ENCODE data around the gene WDR91. TPM values are rescaled to one million over a fixed set of nuclear protein-coding genes. Genes with fewer than 3 reads are reported as not detected.

The WDR91 gene
- total and polyA plus RNA-seq, 8 donors = 22.9 to 67.6 (median 49.5) TPM

- peaks cover 0 to 1% of the 10 kb centered on the region in 2 donors for H3K9me3 ChIP-seq
- H3K36me3 ChIP-seq = peaks cover 0 to 95% of the 10 kb centered on the region in 2 donors
- no peak overlapping the region for H3K27ac ChIP-seq
- ATAC-seq = no peak
- intact Hi-C loops (cut with DNase I) = no loop called here
- DNase-seq = no peak
- no peaks in the 10 kb centered on the region for H3K27me3 ChIP-seq
- no peak for TF ChIP-seq CTCF (IDR thresholded peaks at IDR 0.05)
- H3K4me3 ChIP-seq = no peak overlapping the region
- no peaks in the 10 kb centered on the region for H3K4me1 ChIP-seq
Measured at GRCh38 chr7:135189221-135189662, 22.1 kb downstream of the WDR91 start.

DNA sequence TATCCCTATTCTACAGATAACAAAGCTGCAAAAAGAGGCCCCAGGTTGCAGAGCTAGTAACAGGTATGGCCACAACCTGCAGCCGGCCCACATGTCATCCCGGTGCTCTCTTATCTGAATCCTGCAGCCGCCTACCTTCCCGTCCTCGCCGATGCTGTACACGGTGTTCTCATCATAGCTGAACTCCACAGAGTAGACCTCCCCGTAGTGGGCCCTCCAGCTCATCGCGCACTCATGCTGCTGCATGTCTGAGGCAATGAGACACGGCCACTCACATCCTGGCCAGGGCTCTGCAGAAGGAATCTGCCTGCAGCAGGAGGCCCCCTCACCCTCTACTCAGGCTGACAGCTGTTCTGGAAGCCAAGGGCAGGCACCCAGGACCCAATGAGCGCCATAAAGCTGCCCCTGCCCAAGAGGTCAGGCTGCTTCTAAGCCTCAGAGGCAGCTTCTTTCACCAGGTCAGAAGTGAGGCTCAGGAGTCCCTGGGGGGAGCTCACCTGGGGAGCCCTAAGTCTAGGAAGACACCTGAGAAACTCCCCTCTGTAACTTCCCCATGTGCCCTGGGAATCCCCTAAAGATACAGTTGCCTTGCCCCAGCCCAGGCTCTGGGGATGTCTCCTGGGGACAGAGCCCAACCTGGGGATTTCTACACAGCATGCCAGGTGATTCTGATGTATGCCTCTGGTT lies 22.9 kb downstream of the WDR91 start:
- Histone ChIP-seq H3K36me3 (peaks cover 0 to 95% of the 10 kb centered on the region in 2 donors), H3K4me1 (no peaks in the 10 kb centered on the region), H3K27me3 (no peaks in the 10 kb centered on the region), H3K27ac (no peak overlapping the region), H3K4me3 (no peak overlapping the region), H3K9me3 (peaks cover 0 to 8% of the 10 kb centered on the region in 2 donors)
- intact Hi-C loops (cut with DNase I) = no loop called here
- DNase-seq = no peak
- no peak for ATAC-seq
- no peak for TF ChIP-seq CTCF (IDR thresholded peaks at IDR 0.05)

- no peaks in the 10 kb centered on the region for H3K27me3 ChIP-seq
- peaks cover 0 to 95% of the 10 kb centered on the region in 2 donors for H3K36me3 ChIP-seq
- TF ChIP-seq CTCF (IDR thresholded peaks at IDR 0.05) = no peak
- no peak overlapping the region for H3K27ac ChIP-seq
- DNase-seq = no peak
- ATAC-seq = no peak
- no peak overlapping the region for H3K4me3 ChIP-seq
- no peaks in the 10 kb centered on the region for H3K4me1 ChIP-seq
- intact Hi-C loops (cut with DNase I) = no loop called here
- H3K9me3 ChIP-seq = peaks cover 4 to 24% of the 10 kb centered on the region in 2 donors
Measured at GRCh38 chr7:135186841-135187253, 24.5 kb downstream of the WDR91 start.

DNA sequence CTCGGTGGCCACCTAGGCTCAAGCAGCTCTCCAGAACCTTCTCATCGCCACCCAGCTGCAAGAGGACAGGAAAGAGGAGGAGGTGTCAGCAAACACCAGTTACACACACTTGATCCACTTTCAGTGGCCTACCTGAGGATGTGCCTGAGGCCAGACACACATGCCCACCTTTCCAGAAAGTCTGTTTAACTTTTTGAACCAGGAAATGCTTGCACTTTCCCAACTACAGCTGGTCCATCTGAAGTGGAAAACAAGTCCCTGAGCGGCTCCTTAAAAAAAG lies 25.1 kb downstream of the WDR91 start:
- Histone ChIP-seq H3K4me3 (no peak overlapping the region), H3K4me1 (no peaks in the 10 kb centered on the region), H3K27me3 (no peaks in the 10 kb centered on the region), H3K27ac (no peak overlapping the region), H3K36me3 (peaks cover 0 to 92% of the 10 kb centered on the region in 2 donors), H3K9me3 (peaks cover 7 to 30% of the 10 kb centered on the region in 2 donors)
- ATAC-seq (no peak), DNase-seq (no peak)
- intact Hi-C loops (cut with DNase I) = no loop called here
- TF ChIP-seq CTCF (IDR thresholded peaks at IDR 0.05) = no peak

GRCh38 chr7:135185471-135186260 lies 25.7 kb downstream of the WDR91 start:
- intact Hi-C loops (cut with DNase I) = no loop called here
- no peak for TF ChIP-seq CTCF (IDR thresholded peaks at IDR 0.05)
- Histone ChIP-seq H3K36me3 (peaks cover 0 to 92% of the 10 kb centered on the region in 2 donors), H3K27me3 (no peaks in the 10 kb centered on the region), H3K4me3 (no peak overlapping the region), H3K4me1 (no peaks in the 10 kb centered on the region), H3K27ac (no peak overlapping the region), H3K9me3 (peaks cover 7 to 35% of the 10 kb centered on the region in 2 donors)
- DNase-seq (no peak), ATAC-seq (no peak)
